ENCODE data around the gene SLC2A10.
"Not testable (repeated sequence)": the region's sequence is repeated elsewhere in the genome, so short reads cannot be mapped to it uniquely, and the experiment has no call there.

DNA sequence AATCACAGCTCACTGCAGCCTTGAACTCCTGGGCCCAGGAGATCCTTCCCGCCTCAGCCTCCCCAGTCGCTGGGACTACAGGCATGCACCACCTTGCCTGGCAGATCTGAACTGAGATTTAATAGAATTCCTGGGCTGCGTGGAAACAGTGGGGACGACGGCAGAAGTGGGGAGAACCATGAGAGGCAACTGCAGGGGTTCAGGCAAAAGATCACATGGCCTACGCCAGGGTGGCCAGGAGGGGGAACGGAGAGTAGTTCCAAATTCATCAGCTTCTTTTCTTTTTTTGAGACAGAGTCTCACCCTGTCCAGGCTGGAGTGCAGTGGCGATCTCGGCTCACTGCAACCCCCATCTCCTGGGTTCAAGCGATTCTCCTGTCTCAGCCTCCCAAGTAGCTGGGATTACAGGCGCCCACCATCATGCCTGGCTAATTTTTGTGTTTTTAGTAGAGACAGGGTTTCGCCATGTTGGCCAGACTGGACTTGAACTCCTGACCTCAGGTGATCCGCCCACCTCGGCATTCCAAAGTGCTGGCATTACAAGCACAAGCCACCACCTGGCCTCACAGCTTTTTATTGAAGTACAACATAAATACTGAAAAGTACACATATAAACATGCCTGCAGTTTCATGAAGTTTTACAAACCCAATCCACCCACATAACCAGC lies 32.7 kb upstream of the SLC2A10 start:
- TF ChIP-seq POLR2A, CTCF (IDR thresholded peaks at IDR 0.05): not testable (repeated sequence)
